HG03439 (cell line): Measurements from ENCODE around the gene GRIK1.
"Not testable (repeated sequence)": the region's sequence is repeated elsewhere in the genome, so short reads cannot be mapped to it uniquely, and the experiment has no call there.

ENCODE experiments used
- ATAC-seq: cut with Tn5 transposase; IDR thresholded peaks from one replicate; pipeline ENCODE4 v1.9.1; 2021; ENCODE audit warnings: mild to moderate bottlenecking, moderate library complexity; ENCODE audit not compliant: unreplicated experiment

The GRIK1 gene

DNA sequence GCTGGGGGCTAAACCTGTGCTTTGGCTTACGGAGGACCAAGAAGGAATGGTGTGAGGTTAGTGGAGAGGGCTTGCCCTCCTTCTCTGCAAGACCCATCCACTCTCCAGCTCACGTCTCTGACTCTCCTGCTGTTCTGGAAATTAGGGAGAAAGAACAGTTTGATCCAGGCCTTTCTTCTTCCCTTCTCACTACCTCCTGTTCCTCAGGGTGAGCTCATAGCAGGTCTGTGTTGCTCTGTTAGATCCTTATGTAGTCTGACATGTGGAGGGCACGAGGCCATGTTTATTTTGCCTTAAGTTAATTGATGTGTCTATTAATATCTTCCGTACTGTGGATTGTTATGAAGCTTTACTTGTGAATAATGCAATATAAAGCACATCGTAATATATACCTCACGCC is 315.0 kb downstream of the GRIK1 start:
- ATAC-seq, result no peak

DNA sequence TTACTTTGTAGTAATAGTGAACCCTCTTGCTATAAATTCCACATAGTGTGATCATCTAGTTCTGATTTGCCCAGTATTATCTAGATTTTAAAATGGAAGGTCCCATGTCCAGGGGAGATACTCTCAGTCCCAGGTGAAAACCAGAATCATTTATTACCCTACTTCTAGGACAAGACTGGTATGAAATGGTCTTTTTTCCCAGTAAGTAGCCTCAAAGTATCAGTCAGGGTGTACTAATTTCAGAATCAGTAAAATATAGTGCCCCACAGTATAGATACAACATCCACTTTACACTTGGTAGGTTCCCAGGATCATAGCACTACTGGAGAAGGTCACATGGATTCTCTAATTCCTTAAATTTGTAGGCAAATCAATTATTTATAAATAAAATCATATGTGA is 318.3 kb downstream of the GRIK1 start:
- ATAC-seq, result no peak

DNA sequence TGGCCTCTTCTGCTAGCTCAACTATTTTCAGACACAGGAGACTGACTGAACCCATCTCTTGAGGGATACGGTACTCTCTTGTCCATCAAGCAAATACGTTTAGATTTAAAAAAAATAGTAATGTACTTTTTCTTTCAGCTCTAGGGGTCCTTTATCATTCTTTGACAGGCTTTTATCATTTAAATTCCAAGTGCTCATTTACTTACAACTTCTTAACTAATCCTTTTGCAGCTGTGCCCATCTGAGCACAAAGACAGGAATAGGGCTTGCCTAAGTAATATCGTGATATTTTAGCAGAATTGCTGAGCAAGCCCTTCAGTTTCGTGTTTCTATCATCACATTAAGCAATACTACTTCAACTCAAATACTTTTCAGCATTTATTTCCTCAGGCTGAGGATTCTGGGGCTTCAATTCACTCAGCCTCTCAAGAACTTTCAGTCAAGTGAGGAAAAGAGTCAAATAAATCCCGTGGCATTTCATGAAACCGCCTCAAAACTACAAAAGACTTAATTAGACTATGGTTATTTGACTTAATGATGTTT is 323.5 kb downstream of the GRIK1 start:
- no peak for ATAC-seq

DNA sequence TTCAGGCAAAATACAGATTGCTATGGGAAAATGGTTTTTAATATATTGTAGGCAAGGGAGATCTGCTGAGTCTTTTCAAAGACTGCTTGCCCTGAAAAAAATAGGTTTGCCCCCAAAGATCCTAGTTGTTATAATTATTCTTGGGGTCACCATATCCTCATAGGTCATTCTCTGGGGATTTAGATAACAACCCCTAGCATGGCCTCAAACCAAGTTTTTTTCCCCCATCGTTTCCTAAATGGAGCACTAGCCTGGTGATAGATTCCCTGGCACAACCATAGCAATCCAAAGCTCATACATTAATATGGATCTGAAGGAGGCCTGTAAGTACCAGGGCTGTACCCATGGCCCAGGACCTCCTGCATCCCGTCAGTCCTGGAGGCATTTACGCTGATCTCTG is 325.9 kb downstream of the GRIK1 start:
- no peak for ATAC-seq

DNA sequence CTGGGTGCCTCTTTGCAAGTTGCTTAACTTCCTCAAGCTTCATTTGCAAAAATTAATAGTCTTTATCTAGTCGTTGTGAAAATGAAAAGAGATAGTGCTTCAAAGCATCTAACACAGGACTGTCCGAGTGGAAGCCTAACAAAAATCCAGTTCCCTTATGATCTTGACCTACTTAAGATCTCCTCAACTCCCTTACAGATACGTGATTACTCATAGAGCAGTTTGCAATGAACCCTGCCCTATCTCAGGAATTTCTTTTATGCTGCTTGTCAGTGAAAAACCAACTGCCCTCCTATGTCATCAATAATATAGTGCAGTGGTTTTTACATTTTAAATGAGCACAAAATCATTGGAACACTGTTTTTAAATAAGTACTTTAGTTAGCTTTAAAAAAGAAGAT is 326.8 kb downstream of the GRIK1 start:
- ATAC-seq, result no peak

DNA sequence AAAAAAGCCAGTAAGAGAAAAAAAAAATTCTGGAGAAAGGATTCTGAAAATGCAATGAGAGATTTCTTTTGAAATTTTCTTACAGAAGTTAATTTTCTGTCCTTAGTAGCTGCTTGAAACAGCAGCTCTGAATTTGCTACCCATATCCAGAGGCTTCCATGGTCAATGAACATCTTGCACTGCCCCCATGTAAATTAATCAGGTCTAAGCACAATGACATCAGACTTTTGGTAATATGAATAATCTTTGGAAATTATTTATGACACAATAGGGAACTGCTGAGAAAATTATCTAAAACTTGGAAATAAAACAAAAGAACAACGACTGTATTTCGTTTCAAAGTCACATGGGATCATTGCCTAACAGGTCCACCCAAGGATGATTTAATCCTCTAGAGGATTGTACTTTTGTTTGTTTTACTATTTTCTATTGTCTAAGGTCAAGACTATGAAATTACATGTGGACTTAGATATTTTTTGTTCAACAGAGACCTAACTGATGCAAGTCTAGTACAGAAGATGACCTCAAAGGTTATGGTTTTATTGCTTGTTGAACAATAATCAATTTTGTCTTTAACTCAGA is 328.9 kb downstream of the GRIK1 start:
- ATAC-seq, result no peak

- ATAC-seq, result no peak
Measured at GRCh38 chr21:29606613-29607012, 333.2 kb downstream of the GRIK1 start.

GRCh38 chr21:29605219-29605618 is 334.6 kb downstream of the GRIK1 start:
- not testable (repeated sequence) for ATAC-seq

DNA sequence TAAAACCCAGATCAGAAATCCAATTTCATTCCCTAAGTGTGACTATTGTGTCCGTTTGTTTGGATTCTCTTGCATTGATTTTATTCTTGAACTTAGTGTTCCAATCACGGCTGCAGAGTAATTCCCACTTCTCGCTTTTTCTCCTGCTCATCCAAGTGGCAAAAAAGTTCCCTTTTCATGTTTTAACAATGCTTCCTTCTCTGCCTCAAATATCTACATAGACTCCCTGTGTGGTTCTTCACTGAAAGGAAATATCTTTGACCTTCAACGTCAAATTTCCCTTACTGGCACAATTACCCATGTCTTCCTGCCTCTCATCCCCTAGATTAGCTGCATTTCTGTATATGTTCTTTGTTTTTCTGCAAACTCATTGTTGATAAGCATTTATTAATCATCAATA is 335.7 kb downstream of the GRIK1 start:
- ATAC-seq, result no peak

DNA sequence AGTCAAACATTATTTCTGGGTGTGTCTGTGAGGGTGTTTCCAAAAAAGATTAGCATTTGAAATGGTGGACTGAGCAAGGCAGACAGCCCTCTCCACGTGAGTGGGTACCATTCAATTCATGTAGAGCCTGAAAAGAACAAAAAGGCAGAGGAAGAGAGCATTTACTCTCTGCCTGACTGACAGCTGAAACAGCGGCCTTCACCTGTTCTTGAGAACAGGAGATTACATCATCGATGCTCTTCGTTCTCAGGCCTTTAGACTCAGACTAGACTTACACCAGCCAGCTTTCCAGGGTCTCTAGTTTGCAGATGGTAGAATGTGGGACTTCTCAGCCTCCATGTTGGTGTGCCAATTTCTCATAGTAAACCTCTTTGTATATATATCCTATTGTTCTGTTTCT is 338.7 kb downstream of the GRIK1 start:
- no peak for ATAC-seq

GRCh38 chr21:29586696-29587095 is 353.1 kb downstream of the GRIK1 start:
- ATAC-seq, result no peak

- no peak for ATAC-seq
Measured at GRCh38 chr21:29585462-29585861, 354.3 kb downstream of the GRIK1 start.

DNA sequence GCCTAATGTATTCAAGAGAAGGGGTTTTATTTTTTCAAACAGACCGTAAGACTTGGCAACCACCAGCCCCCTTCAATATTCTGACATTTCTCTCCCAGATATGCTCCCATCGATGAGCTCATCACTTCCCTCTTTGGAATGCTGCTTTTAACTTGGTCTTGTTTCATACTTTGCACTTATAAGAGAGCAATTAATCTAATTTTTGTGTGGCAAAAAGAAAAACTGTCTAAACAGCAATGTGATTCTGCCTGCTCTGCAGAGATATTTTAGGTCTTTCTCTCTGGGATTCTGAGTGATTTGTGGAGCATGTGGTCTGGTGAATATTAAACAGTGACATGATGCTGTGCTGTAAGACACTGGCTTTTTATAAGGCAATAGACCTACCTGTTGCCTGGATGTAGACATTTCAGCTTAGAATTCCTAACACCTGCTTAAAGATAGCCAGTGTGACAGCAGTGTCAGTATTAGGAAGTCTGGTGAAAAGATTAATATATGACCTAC is 356.3 kb downstream of the GRIK1 start:
- no peak for ATAC-seq

GRCh38 chr21:29582855-29583254 is 356.9 kb downstream of the GRIK1 start:
- ATAC-seq, result no peak

GRCh38 chr21:29581393-29581792 is 358.4 kb downstream of the GRIK1 start:
- ATAC-seq, result no peak

GRCh38 chr21:29580732-29581285 is 359.0 kb downstream of the GRIK1 start:
- ATAC-seq, result no peak

GRCh38 chr21:29578306-29578705 is 361.5 kb downstream of the GRIK1 start:
- ATAC-seq, result no peak

DNA sequence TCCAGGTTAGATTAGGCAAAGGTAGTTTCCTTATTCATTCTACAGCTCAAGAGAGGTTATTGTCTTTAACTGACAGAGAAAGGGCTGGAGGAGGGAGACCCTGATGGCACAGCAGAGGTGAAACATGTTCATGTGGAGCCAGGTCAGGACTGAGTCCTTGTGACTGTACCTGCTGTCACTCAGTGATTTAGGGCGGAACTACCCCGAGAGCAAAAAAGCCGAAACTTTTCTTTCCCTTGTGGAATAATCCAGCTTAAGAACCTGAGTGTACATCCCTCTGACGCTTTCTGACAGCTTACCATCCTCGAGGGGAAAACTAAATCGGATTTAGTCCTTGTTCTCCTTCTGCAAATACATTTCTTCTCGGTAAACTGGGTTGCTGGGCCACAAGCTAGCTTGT is 367.8 kb downstream of the GRIK1 start:
- ATAC-seq, result no peak

- ATAC-seq, result no peak
Measured at GRCh38 chr21:29568020-29568697, 371.6 kb downstream of the GRIK1 start.

DNA sequence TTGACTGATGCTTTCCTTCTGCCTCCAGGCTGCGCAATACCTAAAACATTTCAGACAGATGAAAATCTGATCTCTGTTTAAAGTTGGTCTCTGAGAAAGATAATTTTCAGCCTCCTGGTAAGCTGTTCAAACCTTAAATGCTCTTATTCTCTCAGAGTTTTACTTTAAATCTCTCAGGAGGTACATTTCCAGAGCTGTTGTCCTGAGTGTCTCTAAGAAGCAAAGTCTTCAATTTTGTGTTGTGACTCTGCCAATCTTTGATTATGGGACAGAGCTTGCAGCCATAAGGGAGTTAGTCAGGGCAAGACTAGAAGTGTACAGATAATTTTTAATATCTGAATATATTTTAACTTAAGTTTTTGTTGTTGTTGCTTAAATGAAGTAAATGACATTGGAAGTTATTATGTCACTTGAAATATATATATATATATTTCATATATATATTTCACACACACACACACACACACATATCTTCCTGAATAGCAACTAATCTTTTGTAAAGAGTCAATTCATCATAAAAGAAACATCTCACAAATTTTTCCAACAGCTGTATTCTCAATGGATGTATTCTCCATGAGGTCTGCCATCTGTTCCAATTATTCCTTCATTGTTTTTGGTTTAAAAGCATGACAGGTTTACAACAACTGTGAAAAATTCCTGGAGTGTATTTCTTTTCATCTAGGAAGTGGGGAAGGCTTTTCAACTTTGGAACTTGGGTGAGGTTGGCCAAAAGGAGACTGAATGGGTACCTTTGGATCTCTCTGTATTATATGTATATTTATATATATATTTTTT is 381.7 kb downstream of the GRIK1 start:
- no peak for ATAC-seq

- no peak for ATAC-seq
Measured at GRCh38 chr21:29557200-29557599, 382.6 kb downstream of the GRIK1 start.
